GM21447 (cell line): ENCODE data around the gene SLC24A3.

Source experiments
- ATAC-seq: cut with Tn5 transposase; IDR thresholded peaks from one replicate; pipeline ENCODE4 v1.9.1; 2021; ENCODE audit not compliant: unreplicated experiment

The SLC24A3 gene

DNA sequence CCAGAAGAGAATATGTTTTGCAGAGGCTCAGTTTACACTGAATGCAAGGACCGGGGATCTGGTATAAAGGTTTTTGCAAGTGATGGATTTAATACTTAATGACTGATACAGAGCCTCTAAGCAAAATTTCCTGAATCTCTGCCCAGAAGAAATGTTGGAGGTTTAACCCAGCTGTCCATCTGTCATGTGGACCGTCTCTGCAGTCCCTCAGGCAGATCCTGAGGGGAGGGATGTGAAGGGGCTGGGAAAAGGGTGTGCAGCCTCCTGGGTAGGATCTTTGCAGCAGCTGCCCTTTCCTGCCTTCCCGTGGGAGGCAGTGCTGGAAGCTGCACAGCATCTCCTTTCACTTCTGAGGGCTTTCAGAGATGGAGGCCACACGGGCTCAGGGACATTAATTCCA is 207.0 kb downstream of the SLC24A3 start:
- ATAC-seq = no peak

DNA sequence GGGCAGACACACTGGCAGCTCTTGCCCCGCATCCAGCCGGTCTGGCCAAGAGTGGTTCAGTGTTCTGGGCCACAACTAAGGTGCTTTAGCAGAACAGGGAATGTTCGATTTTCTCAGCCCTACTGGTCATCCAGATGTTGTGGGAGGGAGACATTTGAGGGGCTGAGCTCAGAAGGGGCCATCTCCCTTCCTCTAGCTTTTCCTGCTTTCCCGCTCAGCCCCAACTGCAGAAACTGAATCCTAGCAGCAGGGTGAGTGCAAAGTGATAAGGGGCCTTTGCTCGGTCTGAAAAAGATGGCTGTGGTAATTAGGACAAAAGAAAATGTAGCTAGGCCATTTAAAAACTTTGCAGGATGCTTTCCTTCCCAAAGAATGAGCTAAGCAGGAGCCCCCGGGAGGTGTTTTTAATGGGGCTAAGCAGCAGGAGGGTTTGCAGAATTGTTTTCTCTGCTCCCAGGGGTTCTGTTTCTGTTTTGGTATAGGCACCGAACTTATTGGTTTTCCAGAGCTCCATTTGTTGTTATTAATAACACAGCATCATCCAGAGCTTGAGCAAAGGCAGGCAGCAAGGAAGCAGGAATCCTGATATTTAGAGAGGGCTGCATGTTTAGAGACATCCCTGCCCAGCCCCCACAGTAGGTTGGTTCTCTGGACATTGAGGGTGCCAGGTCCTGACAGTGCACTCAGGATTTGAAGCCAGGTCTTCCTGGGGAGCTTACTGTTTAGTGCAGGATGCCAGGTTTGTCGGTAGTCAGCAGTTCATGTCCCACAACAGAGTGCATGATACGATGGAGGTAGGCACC is 210.9 kb downstream of the SLC24A3 start:
- no peak for ATAC-seq

GRCh38 chr20:19423900-19424620 is 211.6 kb downstream of the SLC24A3 start:
- no peak for ATAC-seq

DNA sequence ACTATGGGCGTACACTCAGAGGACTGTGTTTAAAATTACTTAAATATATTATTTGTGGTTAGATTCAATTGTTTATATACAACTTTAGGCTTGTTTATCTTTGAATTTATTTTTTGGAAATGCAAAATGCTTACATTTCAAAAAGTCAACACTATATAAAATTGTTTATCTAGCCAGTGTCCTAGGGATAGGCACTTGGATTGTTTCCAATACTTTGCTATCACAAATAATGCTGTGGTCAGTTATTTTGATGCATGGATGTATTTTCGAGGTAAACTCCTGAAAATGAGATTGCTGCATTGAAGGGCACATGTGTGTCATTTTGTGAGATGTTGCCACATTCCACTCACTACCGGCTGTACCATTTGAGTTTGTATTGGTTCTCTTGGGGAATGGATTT is 213.9 kb downstream of the SLC24A3 start:
- no peak for ATAC-seq

- no peak for ATAC-seq
Measured at GRCh38 chr20:19427480-19427879, 215.0 kb downstream of the SLC24A3 start.

- no peak for ATAC-seq
Measured at GRCh38 chr20:19427913-19428312, 215.5 kb downstream of the SLC24A3 start.

GRCh38 chr20:19428324-19428723 is 215.9 kb downstream of the SLC24A3 start:
- ATAC-seq = no peak

DNA sequence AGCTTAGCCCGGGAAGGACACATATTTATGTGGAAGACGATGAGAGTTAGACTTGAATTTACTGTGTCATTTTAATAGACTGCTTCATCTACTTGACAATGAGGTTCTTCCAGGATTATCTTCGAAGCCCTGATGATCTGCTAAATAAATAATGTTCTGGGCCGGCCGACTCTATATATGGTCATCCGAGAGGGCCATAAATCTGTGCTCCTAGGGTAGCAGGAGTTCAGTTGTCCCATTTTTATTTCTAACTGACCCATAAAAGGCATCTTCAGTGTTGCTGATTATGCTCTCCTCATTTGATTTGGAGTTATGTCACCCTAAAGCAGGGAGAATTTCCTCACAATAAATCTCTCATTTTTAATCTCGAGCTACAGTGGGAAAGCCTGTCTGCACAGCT is 217.1 kb downstream of the SLC24A3 start:
- no peak for ATAC-seq

- ATAC-seq = no peak
Measured at GRCh38 chr20:19430641-19431315, 218.3 kb downstream of the SLC24A3 start.

- no peak for ATAC-seq
Measured at GRCh38 chr20:19431316-19431700, 218.9 kb downstream of the SLC24A3 start.

GRCh38 chr20:19431906-19432305 is 219.5 kb downstream of the SLC24A3 start:
- ATAC-seq = no peak

DNA sequence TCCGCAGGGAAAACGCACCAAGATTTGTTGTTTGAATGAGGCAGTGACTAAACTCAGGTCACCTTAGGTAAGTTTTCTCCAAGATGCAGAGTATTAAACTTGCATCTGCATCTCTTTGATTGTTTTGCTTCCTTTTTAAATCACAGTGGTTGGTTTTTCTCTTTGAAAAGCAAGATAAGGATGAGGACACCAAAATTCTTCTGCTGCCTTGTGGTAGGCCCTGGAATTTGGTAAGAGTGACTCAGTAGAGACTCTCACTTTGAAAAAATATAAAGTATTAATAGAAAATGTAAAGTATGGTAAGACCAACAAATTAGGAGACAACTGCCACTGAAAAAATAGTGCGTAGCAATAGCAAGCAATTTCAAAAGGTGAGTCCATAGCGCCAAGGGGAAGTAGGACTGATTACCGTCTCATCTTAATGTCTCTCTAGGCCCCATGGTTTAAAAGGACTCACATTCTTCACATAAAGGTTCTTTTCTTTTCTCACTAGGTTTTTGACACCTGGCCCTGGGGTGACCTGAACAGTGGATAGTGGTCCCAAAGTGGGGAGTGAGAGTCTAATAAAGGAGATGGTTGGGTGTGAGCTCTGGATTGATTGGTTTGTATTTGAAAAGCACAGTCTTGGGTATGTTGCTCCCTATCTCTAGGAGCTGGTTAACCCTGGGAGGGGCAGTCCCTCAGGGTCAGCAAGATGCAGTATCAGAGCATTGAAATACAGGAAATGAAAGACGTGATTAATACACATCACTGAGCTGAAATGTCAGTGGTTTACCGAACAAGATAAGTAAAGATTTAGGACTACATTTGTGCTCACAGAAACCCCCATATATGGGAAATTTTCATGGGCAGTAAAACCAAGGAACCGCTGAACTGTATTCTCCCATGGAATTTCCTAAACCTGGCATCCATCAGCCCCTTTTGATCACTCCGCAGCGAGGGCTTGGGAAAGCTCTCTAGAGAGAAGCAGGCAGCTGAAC is 221.2 kb downstream of the SLC24A3 start:
- ATAC-seq = no peak

GRCh38 chr20:19435316-19435715 is 222.9 kb downstream of the SLC24A3 start:
- ATAC-seq = no peak

- ATAC-seq = no peak
Measured at GRCh38 chr20:19435821-19436220, 223.4 kb downstream of the SLC24A3 start.

DNA sequence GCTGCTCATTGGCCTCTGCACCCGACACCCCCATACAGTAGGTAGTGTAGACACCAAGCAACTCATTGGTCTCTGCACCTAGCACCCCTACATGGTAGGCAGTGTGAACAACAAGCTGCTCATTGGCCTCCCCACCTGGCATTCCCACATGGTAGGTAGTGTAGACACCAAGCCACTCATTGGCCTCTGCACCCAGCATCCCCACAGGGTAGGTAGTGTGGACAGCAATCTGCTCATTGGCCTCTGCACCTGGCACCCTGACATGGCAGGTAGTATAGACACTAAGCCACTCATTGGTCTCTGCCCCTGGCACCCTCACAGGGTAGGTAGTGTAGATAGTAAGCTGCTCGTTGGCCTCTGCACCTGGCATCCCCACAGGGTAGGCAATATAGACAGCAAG is 226.0 kb downstream of the SLC24A3 start:
- no peak for ATAC-seq

DNA sequence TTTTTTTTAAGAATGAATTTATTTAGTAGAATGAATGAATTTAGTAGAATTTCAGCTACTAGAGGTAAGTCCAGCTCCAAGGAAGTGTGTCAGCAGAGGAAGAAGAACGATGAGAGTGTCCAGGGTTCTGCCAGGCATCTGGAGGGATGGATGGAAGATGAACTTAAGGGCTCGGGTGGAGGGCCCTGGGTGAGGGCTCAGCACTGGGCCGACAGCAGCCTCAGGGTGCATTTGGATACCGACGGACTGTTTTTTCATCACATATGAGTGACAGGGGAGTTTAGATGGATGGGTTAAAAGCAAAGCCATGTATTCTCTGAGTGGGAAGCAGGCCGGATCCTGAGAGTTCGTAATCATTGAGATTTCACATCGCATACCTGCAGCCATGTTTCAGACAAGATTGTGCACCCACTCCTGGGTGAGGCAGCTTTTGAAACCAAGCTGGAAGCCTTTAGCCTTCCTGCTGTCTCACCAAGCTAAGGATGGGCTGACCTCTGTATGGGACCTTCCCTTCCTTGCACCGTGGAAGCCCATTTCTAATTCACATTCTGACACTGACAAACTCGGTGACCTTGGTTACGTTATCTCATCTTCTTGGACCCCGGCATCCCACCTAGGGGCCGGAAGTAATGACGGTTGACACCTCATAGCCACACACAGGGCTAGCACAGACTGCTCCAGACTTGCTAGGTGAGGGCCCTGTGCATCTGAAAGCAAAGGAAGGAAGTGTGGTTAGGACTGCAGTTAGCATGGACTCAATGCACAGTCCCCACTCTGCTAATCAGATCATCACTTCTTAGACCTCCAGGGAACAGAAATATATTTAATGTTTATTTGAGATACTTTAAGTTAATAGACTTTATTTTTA is 228.5 kb downstream of the SLC24A3 start:
- no peak for ATAC-seq

- ATAC-seq = no peak
Measured at GRCh38 chr20:19446246-19446645, 233.8 kb downstream of the SLC24A3 start.

DNA sequence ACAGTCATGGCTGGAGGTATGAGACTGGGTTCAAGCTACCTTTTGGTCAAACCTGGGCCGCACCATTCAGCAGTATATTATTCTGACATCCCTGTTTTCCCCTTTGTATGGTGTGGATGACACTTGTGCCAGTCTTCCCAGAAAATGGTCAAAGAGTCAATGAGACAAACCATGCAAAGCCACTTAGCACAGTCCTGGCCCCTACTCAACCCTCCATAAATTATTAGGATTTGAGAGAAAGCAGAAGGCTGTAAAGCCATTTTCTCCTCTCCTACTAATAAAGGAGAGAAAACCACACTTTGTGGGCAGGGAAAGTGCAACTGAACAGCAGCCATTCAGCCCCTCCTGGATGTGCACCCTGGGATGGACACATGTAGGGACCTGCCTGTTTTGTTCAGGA is 236.2 kb downstream of the SLC24A3 start:
- no peak for ATAC-seq

DNA sequence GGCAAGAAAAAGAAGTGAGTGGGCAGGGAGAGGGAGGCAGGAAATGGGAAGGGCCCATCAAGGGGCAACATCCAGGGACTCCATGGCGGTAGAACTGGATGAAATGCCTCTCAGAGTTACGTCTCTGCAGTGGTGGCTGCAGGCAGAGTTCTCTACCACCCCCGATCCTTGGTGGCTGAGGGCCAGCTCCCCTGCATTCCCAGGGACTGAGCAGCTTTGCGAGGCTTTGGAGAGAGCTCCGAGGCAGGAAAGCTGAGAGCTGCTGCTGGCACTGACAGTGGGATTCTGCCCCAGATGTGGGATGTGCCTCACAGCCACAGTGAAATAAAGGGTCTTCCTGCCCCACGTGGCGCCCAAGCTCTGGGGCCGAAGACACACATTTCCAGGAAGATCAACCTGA is 236.6 kb downstream of the SLC24A3 start:
- no peak for ATAC-seq
